ENCODE data around the gene KIRREL3.

The KIRREL3 gene

GRCh38 chr11:126523441-126524205 is 476.9 kb downstream of the KIRREL3 start:
- WGBS, 2 donors (ENCODE audit: extremely low coverage in 2 of 2, insufficient read length in 2 of 2, insufficient replicate concordance in 1 of 2): no CpG with 5 or more reads among the region's 4 CpGs
- H3K79me1 ChIP-seq (ENCODE audit: low read depth, low read length): no peaks in the 10 kb centered on the region
- H3K9ac ChIP-seq (ENCODE audit: low read depth, low read length, poor library complexity): no peak overlapping the region
- H2BK5ac ChIP-seq (ENCODE audit: low read length): no peak overlapping the region
- no peak overlapping the region for H3K4ac ChIP-seq (ENCODE audit: low read length)
- DNase-seq (ENCODE audit: low spot score): no peak
- no peaks in the 10 kb centered on the region for H3K9me3 ChIP-seq (replicated peaks in 1 of 2; ENCODE audit: control insufficient read depth in 2 of 2, insufficient read depth in 1 of 2, low read depth in 1 of 2, low read length in 2 of 2)
- peaks cover 0 to 2% (median 0%) of the 10 kb centered on the region in 3 experiments for H3K27me3 ChIP-seq (ENCODE audit: control insufficient read depth in 3 of 3, insufficient read depth in 3 of 3, low read depth in 1 of 3, low read length in 3 of 3)
- H3K23ac ChIP-seq (ENCODE audit: low read depth, low read length, poor library complexity): no peak overlapping the region
- no peak overlapping the region for H4K8ac ChIP-seq (ENCODE audit: low read depth, low read length)
- H2BK120ac ChIP-seq (ENCODE audit: low read depth, low read length): no peak overlapping the region
- H2BK12ac ChIP-seq (ENCODE audit: low read length): no peak overlapping the region
- no peaks in the 10 kb centered on the region for H3K36me3 ChIP-seq (replicated peaks in 1 of 2; ENCODE audit: control insufficient read depth in 2 of 2, insufficient read depth in 2 of 2, low read length in 2 of 2)
- H3K4me3 ChIP-seq (ENCODE audit: low read length in 2 of 2): no peak overlapping the region
- no peak overlapping the region for H3K4me2 ChIP-seq (ENCODE audit: insufficient read depth, low read length, poor library complexity, severe bottlenecking)
- H3K18ac ChIP-seq (ENCODE audit: low read length): peak overlapping the region; percentile 46
- H2AK5ac ChIP-seq (ENCODE audit: low read depth, low read length): peak overlapping the region; percentile 31
- H2AFZ ChIP-seq (ENCODE audit: low read length): no peak overlapping the region
- no peak overlapping the region for H3K14ac ChIP-seq (ENCODE audit: low read length)
- peaks cover 0 to 13% of the 10 kb centered on the region in 2 donors for H3K4me1 ChIP-seq (ENCODE audit: control insufficient read depth in 2 of 2, insufficient read depth in 1 of 2, low read depth in 1 of 2, low read length in 2 of 2)
- H4K91ac ChIP-seq (ENCODE audit: low read depth, low read length, poor library complexity): no peak overlapping the region
- H2BK15ac ChIP-seq (ENCODE audit: low read length): no peak overlapping the region
- H3K27ac ChIP-seq (replicated peaks; ENCODE audit: low read length): no peak overlapping the region

GRCh38 chr11:126522606-126523005 is 478.0 kb downstream of the KIRREL3 start:
- H2BK15ac ChIP-seq (ENCODE audit: low read length): no peak overlapping the region
- no peaks in the 10 kb centered on the region for H3K79me1 ChIP-seq (ENCODE audit: low read depth, low read length)
- no peaks in the 10 kb centered on the region for H3K9me3 ChIP-seq (replicated peaks in 1 of 2; ENCODE audit: control insufficient read depth in 2 of 2, insufficient read depth in 1 of 2, low read depth in 1 of 2, low read length in 2 of 2)
- H3K27me3 ChIP-seq (ENCODE audit: control insufficient read depth in 3 of 3, insufficient read depth in 3 of 3, low read depth in 1 of 3, low read length in 3 of 3): peaks cover 0 to 4% (median 0%) of the 10 kb centered on the region in 3 experiments
- H4K8ac ChIP-seq (ENCODE audit: low read depth, low read length): no peak overlapping the region
- no peak overlapping the region for H3K27ac ChIP-seq (replicated peaks; ENCODE audit: low read length)
- WGBS, 2 donors (ENCODE audit: extremely low coverage in 2 of 2, insufficient read length in 2 of 2, insufficient replicate concordance in 1 of 2): no CpG with 5 or more reads among the region's 7 CpGs
- no peak overlapping the region for H2BK120ac ChIP-seq (ENCODE audit: low read depth, low read length)
- H3K4me2 ChIP-seq (ENCODE audit: insufficient read depth, low read length, poor library complexity, severe bottlenecking): no peak overlapping the region
- H3K4ac ChIP-seq (ENCODE audit: low read length): no peak overlapping the region
- H2BK12ac ChIP-seq (ENCODE audit: low read length): no peak overlapping the region
- H3K4me1 ChIP-seq (ENCODE audit: control insufficient read depth in 2 of 2, insufficient read depth in 1 of 2, low read depth in 1 of 2, low read length in 2 of 2): peaks cover 0 to 14% of the 10 kb centered on the region in 2 donors
- H3K18ac ChIP-seq (ENCODE audit: low read length): peak overlapping the region; percentile 2
- no peak overlapping the region for H2AFZ ChIP-seq (ENCODE audit: low read length)
- no peak overlapping the region for H4K91ac ChIP-seq (ENCODE audit: low read depth, low read length, poor library complexity)
- H2AK5ac ChIP-seq (ENCODE audit: low read depth, low read length): no peak overlapping the region
- H3K4me3 ChIP-seq (ENCODE audit: low read length in 2 of 2): no peak overlapping the region
- no peak for DNase-seq (ENCODE audit: low spot score)
- H2BK5ac ChIP-seq (ENCODE audit: low read length): no peak overlapping the region
- H3K9ac ChIP-seq (ENCODE audit: low read depth, low read length, poor library complexity): no peak overlapping the region
- H3K36me3 ChIP-seq (replicated peaks in 1 of 2; ENCODE audit: control insufficient read depth in 2 of 2, insufficient read depth in 2 of 2, low read length in 2 of 2): no peaks in the 10 kb centered on the region
- no peak overlapping the region for H3K14ac ChIP-seq (ENCODE audit: low read length)
- no peak overlapping the region for H3K23ac ChIP-seq (ENCODE audit: low read depth, low read length, poor library complexity)

- H3K4me2 ChIP-seq (ENCODE audit: insufficient read depth, low read length, poor library complexity, severe bottlenecking): no peak overlapping the region
- no peak overlapping the region for H3K9ac ChIP-seq (ENCODE audit: low read depth, low read length, poor library complexity)
- no peak overlapping the region for H3K18ac ChIP-seq (ENCODE audit: low read length)
- H3K4ac ChIP-seq (ENCODE audit: low read length): no peak overlapping the region
- H2BK15ac ChIP-seq (ENCODE audit: low read length): no peak overlapping the region
- no peak overlapping the region for H2AK5ac ChIP-seq (ENCODE audit: low read depth, low read length)
- H4K91ac ChIP-seq (ENCODE audit: low read depth, low read length, poor library complexity): no peak overlapping the region
- no peak overlapping the region for H3K23ac ChIP-seq (ENCODE audit: low read depth, low read length, poor library complexity)
- H3K4me1 ChIP-seq (ENCODE audit: control insufficient read depth in 2 of 2, insufficient read depth in 1 of 2, low read depth in 1 of 2, low read length in 2 of 2): peaks cover 0 to 12% of the 10 kb centered on the region in 2 donors
- DNase-seq (ENCODE audit: low spot score): no peak
- no peaks in the 10 kb centered on the region for H3K79me1 ChIP-seq (ENCODE audit: low read depth, low read length)
- H3K9me3 ChIP-seq (replicated peaks in 1 of 2; ENCODE audit: control insufficient read depth in 2 of 2, insufficient read depth in 1 of 2, low read depth in 1 of 2, low read length in 2 of 2): no peaks in the 10 kb centered on the region
- no peak overlapping the region for H2BK5ac ChIP-seq (ENCODE audit: low read length)
- no peak overlapping the region for H3K4me3 ChIP-seq (ENCODE audit: low read length in 2 of 2)
- H3K27ac ChIP-seq (replicated peaks; ENCODE audit: low read length): no peak overlapping the region
- no peak overlapping the region for H2BK12ac ChIP-seq (ENCODE audit: low read length)
- H3K27me3 ChIP-seq (ENCODE audit: control insufficient read depth in 3 of 3, insufficient read depth in 3 of 3, low read depth in 1 of 3, low read length in 3 of 3): peaks cover 0 to 4% (median 0%) of the 10 kb centered on the region in 3 experiments
- no peaks in the 10 kb centered on the region for H3K36me3 ChIP-seq (replicated peaks in 1 of 2; ENCODE audit: control insufficient read depth in 2 of 2, insufficient read depth in 2 of 2, low read length in 2 of 2)
- H4K8ac ChIP-seq (ENCODE audit: low read depth, low read length): no peak overlapping the region
- H2AFZ ChIP-seq (ENCODE audit: low read length): no peak overlapping the region
- no peak overlapping the region for H2BK120ac ChIP-seq (ENCODE audit: low read depth, low read length)
- no CpG with 5 or more reads among the region's 4 CpGs for WGBS, 2 donors (ENCODE audit: extremely low coverage in 2 of 2, insufficient read length in 2 of 2, insufficient replicate concordance in 1 of 2)
- no peak overlapping the region for H3K14ac ChIP-seq (ENCODE audit: low read length)
Measured at GRCh38 chr11:126522152-126522551, 478.4 kb downstream of the KIRREL3 start.

- no peak overlapping the region for H3K23ac ChIP-seq (ENCODE audit: low read depth, low read length, poor library complexity)
- no peak overlapping the region for H3K4me3 ChIP-seq (ENCODE audit: low read length in 2 of 2)
- no peaks in the 10 kb centered on the region for H3K9me3 ChIP-seq (replicated peaks in 1 of 2; ENCODE audit: control insufficient read depth in 2 of 2, insufficient read depth in 1 of 2, low read depth in 1 of 2, low read length in 2 of 2)
- peaks cover 0 to 4% (median 0%) of the 10 kb centered on the region in 3 experiments for H3K27me3 ChIP-seq (ENCODE audit: control insufficient read depth in 3 of 3, insufficient read depth in 3 of 3, low read depth in 1 of 3, low read length in 3 of 3)
- peak overlapping the region; percentile 33 for H3K18ac ChIP-seq (ENCODE audit: low read length)
- no peak overlapping the region for H2BK12ac ChIP-seq (ENCODE audit: low read length)
- H3K27ac ChIP-seq (replicated peaks; ENCODE audit: low read length): no peak overlapping the region
- no peak overlapping the region for H3K9ac ChIP-seq (ENCODE audit: low read depth, low read length, poor library complexity)
- H2BK5ac ChIP-seq (ENCODE audit: low read length): no peak overlapping the region
- H2AFZ ChIP-seq (ENCODE audit: low read length): no peak overlapping the region
- H3K79me1 ChIP-seq (ENCODE audit: low read depth, low read length): no peaks in the 10 kb centered on the region
- no peak overlapping the region for H2BK120ac ChIP-seq (ENCODE audit: low read depth, low read length)
- peaks cover 0 to 12% of the 10 kb centered on the region in 2 donors for H3K4me1 ChIP-seq (ENCODE audit: control insufficient read depth in 2 of 2, insufficient read depth in 1 of 2, low read depth in 1 of 2, low read length in 2 of 2)
- H2AK5ac ChIP-seq (ENCODE audit: low read depth, low read length): peak overlapping the region; percentile 14
- H3K36me3 ChIP-seq (replicated peaks in 1 of 2; ENCODE audit: control insufficient read depth in 2 of 2, insufficient read depth in 2 of 2, low read length in 2 of 2): no peaks in the 10 kb centered on the region
- no peak overlapping the region for H4K91ac ChIP-seq (ENCODE audit: low read depth, low read length, poor library complexity)
- H3K14ac ChIP-seq (ENCODE audit: low read length): peak overlapping the region; percentile 43
- H3K4ac ChIP-seq (ENCODE audit: low read length): no peak overlapping the region
- WGBS, 2 donors (ENCODE audit: extremely low coverage in 2 of 2, insufficient read length in 2 of 2, insufficient replicate concordance in 1 of 2): no CpG with 5 or more reads among the region's 11 CpGs
- H2BK15ac ChIP-seq (ENCODE audit: low read length): no peak overlapping the region
- H3K4me2 ChIP-seq (ENCODE audit: insufficient read depth, low read length, poor library complexity, severe bottlenecking): no peak overlapping the region
- no peak overlapping the region for H4K8ac ChIP-seq (ENCODE audit: low read depth, low read length)
- no peak for DNase-seq (ENCODE audit: low spot score)
Measured at GRCh38 chr11:126521196-126521595, 479.4 kb downstream of the KIRREL3 start.

Measured in neuronal stem cell (in vitro differentiated cells).